SK-N-SH treated with all-trans-retinoic acid at 6 μM for 48 hours (cell line): ENCODE data around the gene WDR7.

Experiments
- ATAC-seq: fragments of 200-7000 bp; cut with Tn5 transposase; 3 replicates; pipeline ENCODE4 v1.9.1; 2020; ENCODE audit warnings: mild to moderate bottlenecking, moderate library complexity
- BACH2 ChIP-seq: fragments of 250-450 bp; sonication (Bioruptor Pico); IDR thresholded peaks from 2 replicates; pipeline ENCODE4 v1.9.0; 2021; ENCODE audit warnings: mild to moderate bottlenecking, borderline replicate concordance
- CREB5 ChIP-seq: fragments of 250-450 bp; sonication (Bioruptor Pico); IDR thresholded peaks from 2 replicates; pipeline ENCODE4 v1.5.1; 2020; ENCODE audit warnings: low read depth, mild to moderate bottlenecking, moderate library complexity
- CSDC2 ChIP-seq: fragments of 250-450 bp; sonication (Bioruptor Pico); IDR thresholded peaks from 2 replicates; pipeline ENCODE4 v1.5.0; 2020; ENCODE audit warnings: mild to moderate bottlenecking, moderate library complexity
- ESRRG ChIP-seq: fragments of 250-450 bp; sonication (Bioruptor Pico); IDR thresholded peaks from 2 replicates; pipeline ENCODE4 v1.6.1; 2021; ENCODE audit warnings: mild to moderate bottlenecking
- GLIS3 ChIP-seq: fragments of 250-450 bp; sonication (Bioruptor Pico); IDR thresholded peaks from 2 replicates; pipeline ENCODE4 v1.5.0; 2020; ENCODE audit warnings: mild to moderate bottlenecking, moderate library complexity
- ISL1 ChIP-seq: fragments of 250-450 bp; sonication (Bioruptor Pico); IDR thresholded peaks from 2 replicates; pipeline ENCODE4 v2.1.2; 2022; ENCODE audit warnings: mild to moderate bottlenecking, moderate library complexity
- OSR1 ChIP-seq: fragments of 250-450 bp; sonication (Bioruptor Pico); IDR thresholded peaks from 2 replicates; pipeline ENCODE4 v1.8.0; 2022; ENCODE audit warnings: moderate library complexity, mild to moderate bottlenecking, inconsistent platforms
- PPARA ChIP-seq: fragments of 250-450 bp; sonication (Bioruptor Pico); IDR thresholded peaks from 2 replicates; pipeline ENCODE4 v1.5.0; 2020; ENCODE audit warnings: mild to moderate bottlenecking, borderline replicate concordance
- RARB ChIP-seq: fragments of 250-450 bp; sonication (Bioruptor Pico); IDR thresholded peaks from 2 replicates; pipeline ENCODE4 v1.8.0; 2021; ENCODE audit warnings: mild to moderate bottlenecking, moderate library complexity
- TCF4 ChIP-seq: fragments of 250-450 bp; sonication (Bioruptor Pico); IDR thresholded peaks from 2 replicates; pipeline ENCODE4 v1.8.0; 2021; ENCODE audit warnings: mild to moderate bottlenecking, moderate library complexity, borderline replicate concordance
- TOX ChIP-seq: fragments of 250-450 bp; sonication (Bioruptor Pico); IDR thresholded peaks from 2 replicates; pipeline ENCODE4 v1.8.0; 2021; ENCODE audit warnings: mild to moderate bottlenecking, moderate library complexity, borderline replicate concordance
- TSHZ2 ChIP-seq: fragments of 250-450 bp; sonication (Bioruptor Pico); IDR thresholded peaks from 2 replicates; pipeline ENCODE4 v1.5.0; 2020; ENCODE audit warnings: mild to moderate bottlenecking, moderate library complexity
- ZC3H10 ChIP-seq: fragments of 250-450 bp; sonication (Bioruptor Pico); IDR thresholded peaks from 2 replicates; pipeline ENCODE4 v1.5.1; 2021; ENCODE audit warnings: mild to moderate bottlenecking, moderate library complexity
- ZFP3 ChIP-seq: fragments of 250-450 bp; sonication (Bioruptor Pico); IDR thresholded peaks from 2 replicates; pipeline ENCODE4 v1.5.0; 2020; ENCODE audit warnings: mild to moderate bottlenecking, moderate library complexity
- ZFP30 ChIP-seq: fragments of 450-650 bp; formaldehyde crosslinking; IDR thresholded peaks from 2 replicates; pipeline ENCODE4 v1.5.0; 2022; ENCODE audit warnings: mild to moderate bottlenecking, moderate library complexity
- TF ChIP-seq, protein P1 (sequence below): fragments of 250-450 bp; sonication (Bioruptor Pico); IDR thresholded peaks from 2 replicates; pipeline ENCODE4 v1.5.1; 2021; ENCODE audit warnings: mild to moderate bottlenecking, moderate library complexity

The WDR7 gene

GRCh38 chr18:56672391-56672790, 21.2 kb downstream of the WDR7 start (continued):
- TF ChIP-seq, protein P1, sequence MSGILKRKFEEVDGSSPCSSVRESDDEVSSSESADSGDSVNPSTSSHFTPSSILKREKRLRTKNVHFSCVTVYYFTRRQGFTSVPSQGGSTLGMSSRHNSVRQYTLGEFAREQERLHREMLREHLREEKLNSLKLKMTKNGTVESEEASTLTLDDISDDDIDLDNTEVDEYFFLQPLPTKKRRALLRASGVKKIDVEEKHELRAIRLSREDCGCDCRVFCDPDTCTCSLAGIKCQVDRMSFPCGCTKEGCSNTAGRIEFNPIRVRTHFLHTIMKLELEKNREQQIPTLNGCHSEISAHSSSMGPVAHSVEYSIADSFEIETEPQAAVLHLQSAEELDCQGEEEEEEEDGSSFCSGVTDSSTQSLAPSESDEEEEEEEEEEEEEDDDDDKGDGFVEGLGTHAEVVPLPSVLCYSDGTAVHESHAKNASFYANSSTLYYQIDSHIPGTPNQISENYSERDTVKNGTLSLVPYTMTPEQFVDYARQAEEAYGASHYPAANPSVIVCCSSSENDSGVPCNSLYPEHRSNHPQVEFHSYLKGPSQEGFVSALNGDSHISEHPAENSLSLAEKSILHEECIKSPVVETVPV = no peak
- TF ChIP-seq ZFP3 (CRISPR knock-in tag) = no peak
- no peak for TF ChIP-seq RARB
- no peak for TF ChIP-seq CREB5
- TF ChIP-seq OSR1 (CRISPR knock-in tag) = no peak
- TF ChIP-seq TCF4 (CRISPR knock-in tag) = no peak
- TF ChIP-seq ESRRG (CRISPR knock-in tag) = no peak
- no peak for TF ChIP-seq ZC3H10 (CRISPR knock-in tag)
- TF ChIP-seq PPARA = no peak

GRCh38 chr18:56672981-56673380, 21.8 kb downstream of the WDR7 start:
- TF ChIP-seq GLIS3 (CRISPR knock-in tag) (no peak), ISL1 (CRISPR knock-in tag) (no peak), CSDC2 (CRISPR knock-in tag) (no peak), OSR1 (CRISPR knock-in tag) (no peak), ZC3H10 (CRISPR knock-in tag) (no peak), ESRRG (CRISPR knock-in tag) (no peak), TOX (CRISPR knock-in tag) (no peak), BACH2 (CRISPR knock-in tag) (no peak), TSHZ2 (CRISPR knock-in tag) (no peak), ZFP30 (no peak)
- no peak for ATAC-seq

DNA sequence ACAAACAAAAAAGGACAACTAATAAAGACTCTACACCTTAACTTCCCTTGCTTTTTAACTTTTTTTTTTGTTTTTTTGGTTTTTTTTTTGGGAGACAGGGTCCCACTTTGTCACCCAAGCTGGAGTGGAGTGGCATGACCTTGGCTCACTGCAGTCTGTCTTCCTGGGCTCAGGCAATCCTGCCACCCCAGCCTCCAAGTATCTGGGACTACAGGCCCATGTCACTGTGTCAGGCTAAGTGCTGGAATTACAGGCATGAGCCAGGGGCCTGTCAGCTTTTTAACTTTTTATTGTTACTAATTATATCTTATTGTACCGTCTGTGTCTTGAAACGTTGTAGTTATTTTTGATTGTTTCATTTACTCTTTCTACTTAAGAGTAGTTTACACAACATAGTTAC, 25.5 kb downstream of the WDR7 start:
- TF ChIP-seq BACH2 (CRISPR knock-in tag) (no peak), TSHZ2 (CRISPR knock-in tag) (no peak), ZFP30 (no peak)
- TF ChIP-seq, protein P1 = no peak
- no peak for ATAC-seq

- TF ChIP-seq ZC3H10 (CRISPR knock-in tag) (no peak), ISL1 (CRISPR knock-in tag) (no peak)
- TF ChIP-seq, all 23 proteins: peak for 0
- no peak for ATAC-seq
Measured at GRCh38 chr18:56678836-56679565, 27.8 kb downstream of the WDR7 start.
